ENCODE results near the gene ADM2.
"Not testable (repeated sequence)": the region's sequence is repeated elsewhere in the genome, so short reads cannot be mapped to it uniquely, and the experiment has no call there.

Gene ADM2

GRCh38 chr22:50481440-50482106 lies at the start of gene ADM2:
Gene ADM2, plus strand, starts transcription at chr22:50481543. Its CDS starts 305 bp downstream, at chr22:50481848.
- H3K27ac ChIP-seq (ENCODE audit: low read length): no peak within 1 kb of the TSS
- H3K9me3 ChIP-seq (ENCODE audit: control insufficient read depth, insufficient read depth, low read length): no peaks in the 10 kb centered on the region
- no peaks in the 10 kb centered on the region for H3K4me1 ChIP-seq (ENCODE audit: control insufficient read depth, insufficient read depth, low read length)
- peaks cover 4% of the 10 kb centered on the region; the same call in 1 of the 2 replicates for H3K27me3 ChIP-seq (ENCODE audit: control insufficient read depth, insufficient read depth, low read length)
- peaks cover 3% of the 10 kb centered on the region; the same call in 1 of the 2 replicates for H3K36me3 ChIP-seq (ENCODE audit: control insufficient read depth, insufficient read depth, low read length)
- H3K4me3 ChIP-seq (ENCODE audit: low read length): peak within 1 kb of the TSS; percentile 83
- DNase-seq (ENCODE audit: low read depth, low spot score): no peak
- no CpG with 5 or more reads among the region's 70 CpGs for WGBS (ENCODE audit: insufficient coverage, insufficient read length)

DNA sequence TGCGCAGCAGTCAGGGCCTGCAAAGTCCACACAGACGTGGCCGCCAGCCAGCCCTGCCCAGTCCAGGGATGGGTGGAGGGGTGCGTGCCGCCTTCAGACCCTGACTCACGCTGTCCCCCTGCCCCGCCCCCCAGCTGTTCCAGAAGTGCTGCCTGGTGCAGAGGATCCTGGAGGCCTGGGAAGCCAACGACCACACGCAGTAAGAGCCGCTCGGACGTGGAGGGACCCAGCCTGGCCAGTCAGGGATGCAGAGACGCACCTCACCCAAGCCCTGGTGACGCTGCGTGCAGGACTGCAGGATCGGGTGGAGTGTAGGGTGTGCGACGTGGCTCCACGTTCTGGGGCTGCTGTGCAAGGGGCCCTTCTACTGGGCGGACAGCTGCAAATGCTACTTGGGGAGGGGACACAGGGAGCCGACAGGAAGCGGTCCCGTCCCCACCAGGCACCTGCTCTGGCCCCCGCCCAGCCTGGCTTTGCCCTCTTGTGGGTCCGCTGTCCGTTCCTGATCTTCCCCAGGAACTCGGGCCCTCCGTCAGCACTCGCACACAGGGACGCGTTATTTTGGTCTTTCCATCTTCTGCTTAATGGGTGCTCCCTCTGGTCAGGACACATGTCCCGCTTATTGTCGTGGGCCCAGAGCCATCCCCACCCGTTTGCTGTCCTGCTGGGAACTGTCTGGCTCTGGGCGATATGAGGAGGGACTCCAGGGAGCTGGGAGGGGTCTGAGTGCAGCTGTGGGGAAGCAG lies 49.0 kb upstream of the ADM2 start:
- no peaks in the 10 kb centered on the region; the same call in 1 of the 2 replicates for H3K4me1 ChIP-seq (ENCODE audit: control insufficient read depth, insufficient read depth, low read length)
- H3K27ac ChIP-seq (ENCODE audit: low read length): no peak overlapping the region
- no peaks in the 10 kb centered on the region for H3K9me3 ChIP-seq (ENCODE audit: control insufficient read depth, insufficient read depth, low read length)
- WGBS (ENCODE audit: insufficient coverage, insufficient read length): no CpG with 5 or more reads among the region's 35 CpGs
- no peak for DNase-seq (ENCODE audit: low read depth, low spot score)
- H3K27me3 ChIP-seq (ENCODE audit: control insufficient read depth, insufficient read depth, low read length): no peaks in the 10 kb centered on the region
- no peak overlapping the region for H3K4me3 ChIP-seq (ENCODE audit: low read length)
- H3K36me3 ChIP-seq (ENCODE audit: control insufficient read depth, insufficient read depth, low read length): peaks cover 30% of the 10 kb centered on the region

GRCh38 chr22:50432877-50433510 lies 48.3 kb upstream of the ADM2 start:
- not testable (repeated sequence) for DNase-seq (ENCODE audit: low read depth, low spot score); H3K4me3 ChIP-seq (ENCODE audit: low read length); H3K27me3 ChIP-seq (ENCODE audit: control insufficient read depth, insufficient read depth, low read length); H3K4me1 ChIP-seq (ENCODE audit: control insufficient read depth, insufficient read depth, low read length); H3K27ac ChIP-seq (ENCODE audit: low read length); H3K9me3 ChIP-seq (ENCODE audit: control insufficient read depth, insufficient read depth, low read length)
- no CpG with 5 or more reads among the region's 24 CpGs for WGBS (ENCODE audit: insufficient coverage, insufficient read length)
- H3K36me3 ChIP-seq (ENCODE audit: control insufficient read depth, insufficient read depth, low read length): peaks cover 35% of the 10 kb centered on the region

DNA sequence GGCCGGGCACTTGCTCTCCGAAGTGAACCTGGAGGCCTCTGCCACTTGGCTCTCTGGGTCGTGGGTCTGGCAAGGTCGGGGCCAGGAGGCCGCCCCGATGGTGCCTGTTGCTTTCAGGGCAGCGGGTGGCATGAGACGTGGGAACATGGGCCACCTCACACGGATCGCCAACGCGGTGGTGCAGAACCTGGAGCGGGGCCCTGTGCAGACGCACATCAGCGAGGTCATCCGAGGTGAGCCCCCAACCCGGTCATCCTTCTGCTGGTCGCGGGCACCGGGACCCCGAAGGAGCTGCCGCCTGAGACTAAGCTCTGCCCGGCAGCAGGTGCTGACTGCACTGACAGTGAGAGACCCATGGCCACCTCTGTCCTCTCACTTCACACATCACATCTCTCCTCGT lies 46.5 kb upstream of the ADM2 start:
- no peaks in the 10 kb centered on the region; the same call in 1 of the 2 replicates for H3K4me1 ChIP-seq (ENCODE audit: control insufficient read depth, insufficient read depth, low read length)
- no peak overlapping the region for H3K27ac ChIP-seq (ENCODE audit: low read length)
- no peak overlapping the region for H3K4me3 ChIP-seq (ENCODE audit: low read length)
- peaks cover 46% of the 10 kb centered on the region for H3K36me3 ChIP-seq (ENCODE audit: control insufficient read depth, insufficient read depth, low read length)
- H3K9me3 ChIP-seq (ENCODE audit: control insufficient read depth, insufficient read depth, low read length): no peaks in the 10 kb centered on the region
- H3K27me3 ChIP-seq (ENCODE audit: control insufficient read depth, insufficient read depth, low read length): no peaks in the 10 kb centered on the region
- WGBS (ENCODE audit: insufficient coverage, insufficient read length): no CpG with 5 or more reads among the region's 24 CpGs
- DNase-seq (ENCODE audit: low read depth, low spot score): no peak

DNA sequence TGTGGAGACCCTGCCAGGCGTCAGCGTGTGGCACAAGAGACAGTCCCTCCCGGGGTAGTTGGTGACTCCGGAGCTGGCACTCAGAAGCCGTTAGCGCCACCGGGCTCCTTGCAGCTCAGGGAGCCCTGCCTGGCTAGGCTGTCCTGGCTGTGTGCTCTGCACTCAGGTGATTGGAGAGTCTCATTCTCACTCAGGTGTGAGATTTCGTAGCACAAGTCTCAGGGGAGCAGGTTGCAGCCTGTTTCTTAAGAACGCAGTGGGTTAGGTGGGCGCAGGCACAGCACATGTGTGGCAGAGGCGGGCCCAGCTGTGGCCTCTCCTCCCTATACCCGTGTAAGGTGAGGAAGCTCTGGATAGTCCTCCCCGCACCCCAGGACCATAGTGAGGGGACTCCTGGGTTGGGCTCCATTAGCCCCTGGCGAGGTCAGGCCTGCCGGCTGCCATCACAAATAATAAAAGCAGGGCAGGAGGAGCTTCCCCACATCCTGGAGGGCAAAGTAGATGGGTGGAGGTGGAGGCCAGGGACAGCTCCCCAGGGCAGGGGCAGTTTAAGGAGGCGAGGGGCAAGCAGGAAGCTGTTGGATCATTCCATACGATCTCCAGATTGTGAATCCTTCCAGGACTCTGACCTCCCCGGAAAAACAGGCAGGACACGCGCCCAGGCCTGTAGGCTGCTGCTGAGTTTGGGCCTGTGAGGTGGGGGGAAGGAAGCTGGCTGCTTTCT lies 45.9 kb upstream of the ADM2 start:
- no peak for DNase-seq (ENCODE audit: low read depth, low spot score)
- H3K9me3 ChIP-seq (ENCODE audit: control insufficient read depth, insufficient read depth, low read length): no peaks in the 10 kb centered on the region
- no peak overlapping the region for H3K27ac ChIP-seq (ENCODE audit: low read length)
- no CpG with 5 or more reads among the region's 20 CpGs for WGBS (ENCODE audit: insufficient coverage, insufficient read length)
- no peaks in the 10 kb centered on the region; the same call in 1 of the 2 replicates for H3K4me1 ChIP-seq (ENCODE audit: control insufficient read depth, insufficient read depth, low read length)
- H3K27me3 ChIP-seq (ENCODE audit: control insufficient read depth, insufficient read depth, low read length): no peaks in the 10 kb centered on the region
- peaks cover 43% of the 10 kb centered on the region for H3K36me3 ChIP-seq (ENCODE audit: control insufficient read depth, insufficient read depth, low read length)
- H3K4me3 ChIP-seq (ENCODE audit: low read length): no peak overlapping the region

DNA sequence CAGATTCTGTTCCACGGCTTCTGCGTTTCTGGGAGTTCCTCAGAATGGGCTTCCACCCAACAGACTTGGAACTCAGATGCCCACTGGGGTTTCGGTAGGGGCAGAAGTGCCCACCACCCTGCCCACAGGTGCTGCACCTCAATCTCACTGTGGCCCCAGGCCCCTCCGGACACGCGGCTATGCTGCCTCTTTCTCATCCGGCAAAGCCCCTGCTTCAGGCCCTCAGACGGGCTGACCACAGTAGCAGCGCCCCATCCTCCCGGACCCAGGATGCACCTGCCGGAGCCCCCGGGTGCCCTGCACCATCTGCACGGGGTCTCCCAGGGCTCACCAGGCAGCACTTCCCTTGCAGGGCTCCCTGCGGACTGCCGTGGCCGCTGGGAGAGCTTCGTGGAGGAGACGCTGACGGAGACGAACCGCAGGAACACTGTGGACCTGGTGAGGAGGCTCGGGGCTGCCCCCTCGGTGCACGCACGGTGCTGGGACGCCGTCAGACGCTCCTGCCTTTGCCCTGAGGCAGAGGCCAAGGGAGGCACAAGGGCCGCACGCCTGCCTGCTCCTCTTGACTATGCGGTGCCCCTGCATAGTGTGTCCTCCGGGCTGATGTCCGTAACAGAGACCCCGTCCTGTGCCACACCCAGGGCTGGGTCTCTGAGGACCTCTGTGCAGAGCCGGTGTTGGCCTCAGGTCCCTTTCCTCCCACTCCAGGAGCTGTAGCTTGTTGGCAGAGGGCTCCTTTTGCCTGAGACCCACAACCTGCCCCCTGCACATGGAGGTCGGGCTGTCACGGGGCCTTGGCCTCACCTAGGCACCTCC lies 45.1 kb upstream of the ADM2 start:
- H3K4me1 ChIP-seq (ENCODE audit: control insufficient read depth, insufficient read depth, low read length): no peaks in the 10 kb centered on the region; the same call in 1 of the 2 replicates
- peaks cover 46% of the 10 kb centered on the region for H3K36me3 ChIP-seq (ENCODE audit: control insufficient read depth, insufficient read depth, low read length)
- H3K9me3 ChIP-seq (ENCODE audit: control insufficient read depth, insufficient read depth, low read length): no peaks in the 10 kb centered on the region
- no peak overlapping the region for H3K4me3 ChIP-seq (ENCODE audit: low read length)
- DNase-seq (ENCODE audit: low read depth, low spot score): no peak
- H3K27me3 ChIP-seq (ENCODE audit: control insufficient read depth, insufficient read depth, low read length): no peaks in the 10 kb centered on the region
- H3K27ac ChIP-seq (ENCODE audit: low read length): no peak overlapping the region
- WGBS (ENCODE audit: insufficient coverage, insufficient read length): no CpG with 5 or more reads among the region's 37 CpGs

- no peaks in the 10 kb centered on the region for H3K27me3 ChIP-seq (ENCODE audit: control insufficient read depth, insufficient read depth, low read length)
- no peak overlapping the region for H3K4me3 ChIP-seq (ENCODE audit: low read length)
- peaks cover 40% of the 10 kb centered on the region for H3K36me3 ChIP-seq (ENCODE audit: control insufficient read depth, insufficient read depth, low read length)
- no peaks in the 10 kb centered on the region for H3K9me3 ChIP-seq (ENCODE audit: control insufficient read depth, insufficient read depth, low read length)
- WGBS (ENCODE audit: insufficient coverage, insufficient read length): no CpG with 5 or more reads among the region's 25 CpGs
- no peak overlapping the region for H3K27ac ChIP-seq (ENCODE audit: low read length)
- H3K4me1 ChIP-seq (ENCODE audit: control insufficient read depth, insufficient read depth, low read length): no peaks in the 10 kb centered on the region; the same call in 1 of the 2 replicates
- DNase-seq (ENCODE audit: low read depth, low spot score): no peak
Measured at GRCh38 chr22:50436841-50437341, 44.5 kb upstream of the ADM2 start.

GRCh38 chr22:50437511-50438304 lies 43.6 kb upstream of the ADM2 start:
- Histone ChIP-seq H3K4me3 (ENCODE audit: low read length) (no peak overlapping the region), H3K4me1 (ENCODE audit: control insufficient read depth, insufficient read depth, low read length) (no peaks in the 10 kb centered on the region; the same call in 1 of the 2 replicates), H3K27ac (ENCODE audit: low read length) (no peak overlapping the region), H3K27me3 (ENCODE audit: control insufficient read depth, insufficient read depth, low read length) (no peaks in the 10 kb centered on the region), H3K36me3 (ENCODE audit: control insufficient read depth, insufficient read depth, low read length) (peaks cover 33% of the 10 kb centered on the region), H3K9me3 (ENCODE audit: control insufficient read depth, insufficient read depth, low read length) (no peaks in the 10 kb centered on the region)
- no CpG with 5 or more reads among the region's 36 CpGs for WGBS (ENCODE audit: insufficient coverage, insufficient read length)
- DNase-seq (ENCODE audit: low read depth, low spot score): no peak

Measured in iPS DF 6.9 (cell line).